Measurements from ENCODE around the gene MACROD2.

DNA sequence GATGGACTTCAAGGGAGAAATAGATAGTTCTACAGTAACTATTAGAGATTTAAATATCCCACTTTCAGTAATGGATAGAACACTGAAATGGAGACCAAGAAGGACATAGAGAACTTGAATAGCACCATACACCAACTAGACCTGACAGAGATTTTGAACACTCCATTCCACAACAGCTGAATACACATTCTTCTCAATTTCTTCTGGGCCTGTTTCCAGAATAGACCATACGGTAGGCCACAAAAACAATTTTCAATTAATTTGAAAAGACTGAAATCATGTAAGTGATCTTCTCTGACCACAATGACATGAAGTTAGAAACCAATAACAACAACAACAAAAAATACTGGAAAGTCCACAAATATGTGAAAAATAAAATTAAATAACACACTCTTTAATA lies 1321.2 kb downstream of the MACROD2 start:
- TF ChIP-seq, protein P1, sequence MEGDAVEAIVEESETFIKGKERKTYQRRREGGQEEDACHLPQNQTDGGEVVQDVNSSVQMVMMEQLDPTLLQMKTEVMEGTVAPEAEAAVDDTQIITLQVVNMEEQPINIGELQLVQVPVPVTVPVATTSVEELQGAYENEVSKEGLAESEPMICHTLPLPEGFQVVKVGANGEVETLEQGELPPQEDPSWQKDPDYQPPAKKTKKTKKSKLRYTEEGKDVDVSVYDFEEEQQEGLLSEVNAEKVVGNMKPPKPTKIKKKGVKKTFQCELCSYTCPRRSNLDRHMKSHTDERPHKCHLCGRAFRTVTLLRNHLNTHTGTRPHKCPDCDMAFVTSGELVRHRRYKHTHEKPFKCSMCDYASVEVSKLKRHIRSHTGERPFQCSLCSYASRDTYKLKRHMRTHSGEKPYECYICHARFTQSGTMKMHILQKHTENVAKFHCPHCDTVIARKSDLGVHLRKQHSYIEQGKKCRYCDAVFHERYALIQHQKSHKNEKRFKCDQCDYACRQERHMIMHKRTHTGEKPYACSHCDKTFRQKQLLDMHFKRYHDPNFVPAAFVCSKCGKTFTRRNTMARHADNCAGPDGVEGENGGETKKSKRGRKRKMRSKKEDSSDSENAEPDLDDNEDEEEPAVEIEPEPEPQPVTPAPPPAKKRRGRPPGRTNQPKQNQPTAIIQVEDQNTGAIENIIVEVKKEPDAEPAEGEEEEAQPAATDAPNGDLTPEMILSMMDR (conservative IDR thresholded peaks at IDR 0.05; ENCODE audit: low read depth, low read length), result no peak
- TF ChIP-seq EZH2 (IDR thresholded peaks at IDR 0.05; ENCODE audit: borderline replicate concordance, low read depth, low read length, poor library complexity, severe bottlenecking), result no peak
